ENCODE data around the gene WDHD1. TPM values are rescaled to one million over a fixed set of nuclear protein-coding genes. Genes with fewer than 3 reads are reported as not detected.
A peak's percentile ranks its signal among the peaks of the same experiment; 100 is the strongest.

WDHD1 gene
- total and polyA plus RNA-seq, 2 of the 4 experiments (the other 2 are of a cell fraction), result 4.4 to 13.1 TPM

- no peak overlapping the region for H4K5ac ChIP-seq (ENCODE audit: low read depth, low read length)
- H4K91ac ChIP-seq (ENCODE audit: insufficient read depth, low read depth, low read length), result no peak overlapping the region
- WGBS, 2 experiments (ENCODE audit: extremely low coverage in 2 of 2, insufficient read length in 1 of 2), result no CpG with 5 or more reads among the region's 4 CpGs
- H2BK15ac ChIP-seq (ENCODE audit: low read depth, low read length), result no peak overlapping the region
- no peak overlapping the region for H2BK120ac ChIP-seq (ENCODE audit: low read depth, low read length)
- TF ChIP-seq CEBPB (IDR thresholded peaks at IDR 0.05; ENCODE audit: low read depth, low read length) (no peak), RFX5 (IDR thresholded peaks at IDR 0.05; ENCODE audit: low read depth, low read length) (no peak), POLR2A (IDR thresholded peaks at IDR 0.05; ENCODE audit: low read depth, low read length) (no peak), RAD21 (IDR thresholded peaks at IDR 0.05; ENCODE audit: low read length) (no peak), USF2 (IDR thresholded peaks at IDR 0.05; ENCODE audit: low read depth, low read length) (no peak), SMC3 (IDR thresholded peaks at IDR 0.05; ENCODE audit: low read depth, low read length) (no peak), FOS (IDR thresholded peaks at IDR 0.05; ENCODE audit: low read depth, low read length) (no peak), CHD1 (IDR thresholded peaks at IDR 0.05; ENCODE audit: low read depth, low read length) (no peak), ELK1 (IDR thresholded peaks at IDR 0.05; ENCODE audit: borderline replicate concordance, low read depth, low read length) (no peak), RCOR1 (IDR thresholded peaks at IDR 0.05; ENCODE audit: insufficient replicate concordance, low read length) (no peak), MAFK (IDR thresholded peaks at IDR 0.05; ENCODE audit: low read depth, low read length) (no peak), MXI1 (IDR thresholded peaks at IDR 0.05; ENCODE audit: borderline replicate concordance, low read depth, low read length) (no peak), NFE2L2 (IDR thresholded peaks at IDR 0.05; ENCODE audit: low read depth, low read length) (no peak), BHLHE40 (IDR thresholded peaks at IDR 0.05; ENCODE audit: low read depth, low read length) (no peak), MAZ (IDR thresholded peaks at IDR 0.05; ENCODE audit: borderline replicate concordance, low read depth, low read length) (no peak)
- TF ChIP-seq, protein P1, sequence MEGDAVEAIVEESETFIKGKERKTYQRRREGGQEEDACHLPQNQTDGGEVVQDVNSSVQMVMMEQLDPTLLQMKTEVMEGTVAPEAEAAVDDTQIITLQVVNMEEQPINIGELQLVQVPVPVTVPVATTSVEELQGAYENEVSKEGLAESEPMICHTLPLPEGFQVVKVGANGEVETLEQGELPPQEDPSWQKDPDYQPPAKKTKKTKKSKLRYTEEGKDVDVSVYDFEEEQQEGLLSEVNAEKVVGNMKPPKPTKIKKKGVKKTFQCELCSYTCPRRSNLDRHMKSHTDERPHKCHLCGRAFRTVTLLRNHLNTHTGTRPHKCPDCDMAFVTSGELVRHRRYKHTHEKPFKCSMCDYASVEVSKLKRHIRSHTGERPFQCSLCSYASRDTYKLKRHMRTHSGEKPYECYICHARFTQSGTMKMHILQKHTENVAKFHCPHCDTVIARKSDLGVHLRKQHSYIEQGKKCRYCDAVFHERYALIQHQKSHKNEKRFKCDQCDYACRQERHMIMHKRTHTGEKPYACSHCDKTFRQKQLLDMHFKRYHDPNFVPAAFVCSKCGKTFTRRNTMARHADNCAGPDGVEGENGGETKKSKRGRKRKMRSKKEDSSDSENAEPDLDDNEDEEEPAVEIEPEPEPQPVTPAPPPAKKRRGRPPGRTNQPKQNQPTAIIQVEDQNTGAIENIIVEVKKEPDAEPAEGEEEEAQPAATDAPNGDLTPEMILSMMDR (conservative IDR thresholded peaks at IDR 0.05; ENCODE audit: low read depth, low read length), result no peak
- no peak overlapping the region for H3K18ac ChIP-seq (ENCODE audit: low read depth, low read length)
- H3K9ac ChIP-seq (ENCODE audit: low read depth, low read length), result peak overlapping the region; percentile 74; the same call in 1 of the 2 replicates
- H2BK5ac ChIP-seq (ENCODE audit: low read depth, low read length, poor library complexity, severe bottlenecking), result no peak overlapping the region
- no peaks in the 10 kb centered on the region; the same call in 1 of the 2 replicates for H3K36me3 ChIP-seq (ENCODE audit: control insufficient read depth, insufficient read depth, low read length)
- no peak overlapping the region for H3K27ac ChIP-seq (ENCODE audit: insufficient read depth, low read length)
- peak overlapping the region; percentile 99 for H3K4me2 ChIP-seq (ENCODE audit: low read depth, low read length)
- no peak overlapping the region for H3K56ac ChIP-seq (ENCODE audit: extremely low read depth, insufficient read depth, low read length)
- DNase-seq (no peak), ATAC-seq (ENCODE audit: low read depth) (no peak)
- no peaks in the 10 kb centered on the region for H3K9me3 ChIP-seq (ENCODE audit: control insufficient read depth, insufficient read depth, low read length)
- H2AK9ac ChIP-seq (replicated peaks; ENCODE audit: low read depth, low read length, poor library complexity), result no peak overlapping the region
- H3K4me3 ChIP-seq (ENCODE audit: insufficient read depth, low read depth, low read length), result peak overlapping the region; percentile 83
- H4K8ac ChIP-seq (ENCODE audit: low read depth in 2 of 2, low read length in 2 of 2), result no peak overlapping the region
- peaks cover 19 to 54% of the 10 kb centered on the region in 2 experiments for H3K79me1 ChIP-seq (ENCODE audit: low read depth in 1 of 2, low read length in 2 of 2)
- peaks cover 5% of the 10 kb centered on the region; the same call in 1 of the 2 replicates for H3K4me1 ChIP-seq (ENCODE audit: control insufficient read depth, insufficient read depth, low read length)
- in situ Hi-C loops (cut with MboI; ENCODE audit: low sequenced_read_pairs) (no loop called here), intact Hi-C loops (cut with micrococcal nuclease) (no loop called here), dilution Hi-C loops (cut with HindIII; ENCODE audit: low sequenced_read_pairs, unreplicated experiment) (no loop called here)
- no peak overlapping the region for H2AK5ac ChIP-seq (ENCODE audit: low read depth, low read length)
- no peak overlapping the region for H2BK20ac ChIP-seq (ENCODE audit: low read depth, low read length)
- POLR2A ChIA-PET (ENCODE audit: unreplicated experiment), result no interaction called here
- no TSS peak for BruUV-seq (replicated peaks)
- H3K23ac ChIP-seq (ENCODE audit: low read depth, low read length), result peak overlapping the region; percentile 63; the same call in 1 of the 2 replicates
- no peaks in the 10 kb centered on the region for H3K9me1 ChIP-seq (ENCODE audit: insufficient read depth, low read length)
- CTCF ChIA-PET, result no interaction called here
- H2AFZ ChIP-seq (replicated peaks; ENCODE audit: low read length, poor library complexity), result no peak overlapping the region
- no peaks in the 10 kb centered on the region for H3K27me3 ChIP-seq (ENCODE audit: control insufficient read depth, insufficient read depth, low read length)
- H3K4ac ChIP-seq (ENCODE audit: low read depth, low read length), result no peak overlapping the region
- no peak overlapping the region for H3K14ac ChIP-seq (replicated peaks; ENCODE audit: low read depth, low read length)
- H4K20me1 ChIP-seq (ENCODE audit: insufficient read depth, low read length), result peaks cover 7% of the 10 kb centered on the region; the same call in 1 of the 2 replicates
Observed at GRCh38 chr14:55028476-55028875, 1.6 kb upstream of the WDHD1 start.

Data from IMR-90 (cell line).